Left lung (tissue), 10 donors: ENCODE measurements around the gene ZFP64. TPM values are rescaled to one million over a fixed set of nuclear protein-coding genes. Genes with fewer than 3 reads are reported as not detected.

Experiments used
- ATAC-seq: fragments of 200-7000 bp; cut with Tn5 transposase; one replicate; pipeline ENCODE4 v1.9.1; 2020; ENCODE audit warnings: moderate library complexity
- DNase-seq, 4 donors: peaks; one replicate each; pipeline ENCODE4 v3.0.0-alpha.2; 2013 to 2020
- H3K27ac ChIP-seq, 2 donors: fragments of 200-600 bp; sonication (generic) in 1 of 2; one replicate each; pipeline versions ENCODE4 v1.5.0 to v1.8.0; 2020 to 2021
- H3K27me3 ChIP-seq, 2 donors: fragments of 200-600 bp; sonication (generic) in 1 of 2; one replicate each; pipeline versions ENCODE4 v1.5.0 to v1.8.0; 2020 to 2021
- H3K36me3 ChIP-seq, 2 donors: fragments of 200-600 bp; sonication (generic) in 1 of 2; one replicate each; pipeline versions ENCODE4 v1.5.0 to v1.8.0; 2020 to 2021
- H3K4me1 ChIP-seq, 2 donors: fragments of 200-600 bp; one replicate each; pipeline ENCODE4 v1.8.0; 2021
- H3K4me3 ChIP-seq, 2 donors: fragments of 200-600 bp; sonication (generic) in 1 of 2; one replicate each; pipeline versions ENCODE4 v1.5.0 to v1.8.0; 2020 to 2021; ENCODE audit warnings: mild to moderate bottlenecking in 1 of 2
- H3K9me3 ChIP-seq, 2 donors: fragments of 200-600 bp; sonication (generic) in 1 of 2; one replicate each; pipeline versions ENCODE4 v1.5.0 to v1.8.0; 2020 to 2021
- intact Hi-C, 2 donors: fragments of 100-400 bp; cut with DNase I; formaldehyde crosslinking; loops; one replicate each; pipeline versions ENCODE4 v1.11.2 to v1.14.2; 2022
- polyA plus RNA-seq, 6 donors: library from polyadenylated mRNA; unstranded; fragments of 120-200 nt; gene quantifications; one replicate each; pipeline ENCODE4 v1.2.1, GENCODE V29; 2013; ENCODE audit not compliant: insufficient read length in 6 of 6
- total RNA-seq, 2 donors: library from RNA; stranded (reverse); fragmentation: NEBNext Ultra II Directional; extraction: Animal tissue kit (Norgen Biotek cat#: 25700); gene quantifications; one replicate each; pipeline ENCODE4 v1.2.1, GENCODE V29; 2021
- TF ChIP-seq, protein P1 (sequence below), 2 donors: fragments of 200-600 bp; sonication (generic) in 1 of 2; IDR thresholded peaks; one replicate each; pipeline versions ENCODE4 v1.5.0 to v1.8.0; 2021; ENCODE audit warnings: antibody characterized with exemption in 2 of 2
- donor health status: DM: no; HTN: yes; CAD: no.
- donor health status: DM: no; HTN: no; CAD: no.

Gene ZFP64
- total and polyA plus RNA-seq, 8 donors = 10.8 to 22.1 (median 18.7) TPM

DNA sequence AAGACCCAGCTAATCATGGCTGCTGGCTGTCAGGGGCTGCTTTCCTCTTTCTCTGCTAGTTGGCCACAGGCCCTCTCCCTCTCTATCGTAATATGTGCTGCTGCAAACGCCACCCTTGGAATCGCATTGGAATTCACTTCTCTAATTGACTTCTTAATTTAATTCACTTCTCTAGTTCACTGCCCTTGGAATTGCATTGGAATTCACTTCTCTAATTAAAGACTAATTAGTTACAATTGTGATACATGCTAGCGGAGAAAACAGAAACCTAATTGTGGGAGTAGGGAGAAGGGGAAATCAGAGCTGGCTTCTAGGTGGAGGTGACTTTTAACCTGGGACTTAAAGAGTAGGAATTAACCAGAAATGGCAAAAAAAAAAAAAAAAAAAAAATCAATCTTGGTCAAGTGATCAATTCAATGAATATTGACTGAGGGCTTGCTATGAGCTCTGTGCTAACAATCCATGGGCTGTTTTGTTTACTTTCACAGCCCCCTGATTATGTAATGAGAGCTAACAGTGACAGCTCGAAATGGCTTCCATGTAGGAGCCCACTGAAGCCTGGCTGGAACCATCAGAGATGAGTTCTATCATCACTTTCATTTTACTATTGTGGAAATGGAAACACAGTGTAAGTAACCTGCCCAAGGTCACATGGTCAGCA, 11.3 kb downstream of the ZFP64 start:
- TF ChIP-seq, protein P1, sequence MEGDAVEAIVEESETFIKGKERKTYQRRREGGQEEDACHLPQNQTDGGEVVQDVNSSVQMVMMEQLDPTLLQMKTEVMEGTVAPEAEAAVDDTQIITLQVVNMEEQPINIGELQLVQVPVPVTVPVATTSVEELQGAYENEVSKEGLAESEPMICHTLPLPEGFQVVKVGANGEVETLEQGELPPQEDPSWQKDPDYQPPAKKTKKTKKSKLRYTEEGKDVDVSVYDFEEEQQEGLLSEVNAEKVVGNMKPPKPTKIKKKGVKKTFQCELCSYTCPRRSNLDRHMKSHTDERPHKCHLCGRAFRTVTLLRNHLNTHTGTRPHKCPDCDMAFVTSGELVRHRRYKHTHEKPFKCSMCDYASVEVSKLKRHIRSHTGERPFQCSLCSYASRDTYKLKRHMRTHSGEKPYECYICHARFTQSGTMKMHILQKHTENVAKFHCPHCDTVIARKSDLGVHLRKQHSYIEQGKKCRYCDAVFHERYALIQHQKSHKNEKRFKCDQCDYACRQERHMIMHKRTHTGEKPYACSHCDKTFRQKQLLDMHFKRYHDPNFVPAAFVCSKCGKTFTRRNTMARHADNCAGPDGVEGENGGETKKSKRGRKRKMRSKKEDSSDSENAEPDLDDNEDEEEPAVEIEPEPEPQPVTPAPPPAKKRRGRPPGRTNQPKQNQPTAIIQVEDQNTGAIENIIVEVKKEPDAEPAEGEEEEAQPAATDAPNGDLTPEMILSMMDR (IDR thresholded peaks at IDR 0.05) = no peak

DNA sequence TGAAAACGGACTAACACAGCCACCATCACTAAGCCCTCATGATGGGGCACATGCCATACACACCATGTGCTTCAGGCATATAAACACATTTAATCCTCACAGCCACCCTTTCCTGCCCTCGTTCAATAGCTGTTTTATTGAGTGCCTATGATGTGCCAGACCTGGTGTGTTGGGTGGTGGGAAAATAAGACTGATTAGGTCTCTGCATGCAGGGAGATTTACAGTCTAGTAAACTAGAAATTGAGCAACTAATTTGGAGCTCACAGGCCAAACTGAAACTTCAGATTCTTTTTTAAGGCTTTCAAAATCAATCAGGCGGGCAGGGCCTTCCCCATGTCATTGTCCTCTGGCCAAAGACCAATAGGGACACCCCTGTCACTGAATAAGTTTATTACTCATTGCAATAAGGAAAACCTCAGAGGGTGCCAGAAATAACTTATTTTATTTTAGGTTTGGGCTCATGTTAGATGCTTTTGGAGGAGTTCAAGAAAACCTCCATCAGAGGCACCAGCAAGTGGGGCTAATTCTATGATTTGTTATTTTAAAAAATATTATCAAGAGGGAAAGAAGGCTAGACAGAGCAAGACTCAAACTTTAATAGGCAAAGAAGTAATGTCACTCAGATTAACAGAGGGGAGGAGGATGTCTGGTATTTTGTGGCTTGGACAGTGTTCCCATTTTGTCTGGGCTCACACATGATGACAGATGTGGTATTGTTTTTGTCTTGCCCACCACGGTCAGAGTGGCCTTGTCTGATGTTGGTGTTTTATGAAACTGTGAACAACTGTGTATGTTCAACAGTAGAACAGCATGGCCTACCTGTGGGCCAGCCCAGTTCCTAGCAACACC, 12.0 kb downstream of the ZFP64 start:
- Histone ChIP-seq H3K4me1 (no peaks in the 10 kb centered on the region), H3K27me3 (no peaks in the 10 kb centered on the region), H3K36me3 (peaks cover 0 to 34% of the 10 kb centered on the region in 2 donors), H3K9me3 (no peaks in the 10 kb centered on the region), H3K27ac (no peak overlapping the region), H3K4me3 (no peak overlapping the region)
- DNase-seq (no peak), ATAC-seq (no peak)
- TF ChIP-seq, protein P1 (IDR thresholded peaks at IDR 0.05) = no peak
- intact Hi-C loops = no loop called here

More for the DNA sequence above, 11.3 kb downstream of the ZFP64 start:
- H3K4me1 ChIP-seq = no peaks in the 10 kb centered on the region
- peaks cover 0 to 40% of the 10 kb centered on the region in 2 donors for H3K36me3 ChIP-seq
- no peak overlapping the region for H3K27ac ChIP-seq
- ATAC-seq (no peak), DNase-seq (no peak)
- no peaks in the 10 kb centered on the region for H3K27me3 ChIP-seq
- H3K9me3 ChIP-seq = no peaks in the 10 kb centered on the region
- H3K4me3 ChIP-seq = no peak overlapping the region
- intact Hi-C loops = no loop called here

DNA sequence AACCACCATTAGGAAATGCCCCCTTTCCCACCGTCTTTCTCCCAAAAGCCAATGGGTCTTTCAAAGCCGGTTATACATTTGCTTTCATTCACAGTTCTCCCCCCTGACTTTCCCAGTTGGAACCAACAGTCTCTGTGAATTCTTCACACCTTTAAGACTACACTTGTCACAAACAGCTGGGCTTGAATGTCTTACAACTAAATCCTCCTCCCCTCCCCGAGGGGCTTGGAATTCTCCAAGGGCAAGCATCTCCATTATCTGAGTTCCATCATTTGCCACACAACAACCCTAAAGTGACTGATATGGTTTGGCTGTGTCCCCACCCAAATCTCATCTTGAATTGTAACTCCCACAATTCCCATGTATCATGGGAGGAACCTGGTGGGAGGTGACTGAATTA, 12.9 kb downstream of the ZFP64 start:
- peaks cover 0 to 25% of the 10 kb centered on the region in 2 donors for H3K36me3 ChIP-seq

DNA sequence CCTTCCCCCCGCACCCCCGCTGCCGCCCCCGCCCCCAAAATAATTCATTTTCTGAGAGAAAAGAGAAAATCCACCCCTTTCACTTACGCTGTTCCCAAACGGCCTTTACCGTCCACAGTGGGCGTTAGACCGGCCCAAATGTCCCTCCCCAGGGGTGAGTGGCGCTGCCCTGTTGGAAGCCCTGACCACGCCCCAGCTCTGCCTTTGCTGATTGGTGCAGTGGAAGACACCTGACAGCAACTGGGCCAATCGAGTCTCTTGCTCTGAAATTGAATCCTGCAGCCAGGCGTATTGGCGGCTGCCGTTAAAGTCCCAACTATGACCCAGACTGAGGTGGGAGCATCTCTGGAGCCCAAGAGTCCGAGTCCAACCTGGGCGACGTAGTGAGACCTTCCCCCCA, 15.7 kb downstream of the ZFP64 start:
- H3K27ac ChIP-seq = no peak overlapping the region
- H3K9me3 ChIP-seq = no peaks in the 10 kb centered on the region
- DNase-seq = no peak
- H3K4me1 ChIP-seq = no peaks in the 10 kb centered on the region
- TF ChIP-seq, protein P1 (IDR thresholded peaks at IDR 0.05) = no peak
- no peak for ATAC-seq
- H3K36me3 ChIP-seq = peaks cover 0 to 10% of the 10 kb centered on the region in 2 donors
- no peaks in the 10 kb centered on the region for H3K27me3 ChIP-seq
- intact Hi-C loops = no loop called here
- H3K4me3 ChIP-seq = no peak overlapping the region

More for the DNA sequence above, 12.9 kb downstream of the ZFP64 start:
- H3K9me3 ChIP-seq = no peaks in the 10 kb centered on the region
- no peak for ATAC-seq
- no peaks in the 10 kb centered on the region for H3K4me1 ChIP-seq
- H3K4me3 ChIP-seq = no peak overlapping the region
- no peak overlapping the region for H3K27ac ChIP-seq
- no peak for DNase-seq
- TF ChIP-seq, protein P1 (IDR thresholded peaks at IDR 0.05) = no peak
- H3K27me3 ChIP-seq = no peaks in the 10 kb centered on the region
- intact Hi-C loops = no loop called here

DNA sequence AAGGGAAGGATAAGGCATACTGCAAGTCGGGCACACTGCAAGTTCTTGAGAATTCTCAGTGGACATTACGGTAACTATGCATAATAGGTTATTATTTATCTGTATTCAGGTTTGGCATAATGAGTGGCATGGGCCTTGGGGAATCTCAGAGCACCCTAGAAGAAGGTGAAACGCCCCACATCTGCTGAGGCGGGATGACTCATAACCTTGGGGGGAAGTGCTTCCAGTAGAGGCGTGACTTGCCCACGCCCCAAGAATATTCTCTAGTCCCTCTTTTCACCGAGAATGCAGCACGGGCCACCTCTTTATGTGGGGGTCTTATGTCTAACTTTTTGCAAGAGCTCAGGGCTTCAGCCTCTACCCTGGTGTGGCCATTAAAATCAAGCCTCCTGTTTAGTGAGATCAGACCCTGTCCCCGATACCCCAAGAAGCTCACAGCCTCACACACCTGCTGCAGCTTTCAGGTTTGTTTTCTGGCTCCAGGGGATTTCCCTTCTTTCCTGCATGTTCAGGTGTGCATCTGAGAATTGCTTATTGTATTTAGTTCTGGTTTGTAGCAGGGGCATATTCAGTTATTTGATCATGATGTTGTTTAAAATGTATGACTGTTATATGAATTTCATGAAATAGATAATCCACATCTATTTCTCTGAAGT, 19.1 kb downstream of the ZFP64 start:
- intact Hi-C loops = no loop called here
- no peak for ATAC-seq
- Histone ChIP-seq H3K9me3 (no peaks in the 10 kb centered on the region), H3K36me3 (peaks cover 0 to 17% of the 10 kb centered on the region in 2 donors), H3K27me3 (no peaks in the 10 kb centered on the region), H3K4me3 (no peak overlapping the region), H3K27ac (no peak overlapping the region), H3K4me1 (no peaks in the 10 kb centered on the region)
- DNase-seq = no peak
- TF ChIP-seq, protein P1 (IDR thresholded peaks at IDR 0.05) = no peak
